CD4-positive, alpha-beta T cell (primary cell): ENCODE measurements around the gene ID4. TPM values are rescaled to one million over a fixed set of nuclear protein-coding genes. Genes with fewer than 3 reads are reported as not detected.

Experiments
- ATAC-seq: fragments of 200-7000 bp; cut with Tn5 transposase; one replicate; pipeline ENCODE4 v1.10.0; 2022; ENCODE audit warnings: mild to moderate bottlenecking; ENCODE audit not compliant: poor library complexity
- CTCF ChIA-PET: fragments of 350-600 bp; sonication (Branson Sonifier 250); formaldehyde crosslinking; loops from one replicate; lab custom pipeline; 2021; ENCODE audit warnings: antibody characterized with exemption, inconsistent platforms; lab: Charles Lee
- POLR2A ChIA-PET: fragments of 350-600 bp; sonication (Branson Sonifier 250); formaldehyde crosslinking; loops from one replicate; lab custom pipeline; 2021; ENCODE audit warnings: antibody characterized with exemption, inconsistent platforms; lab: Charles Lee
- DNase-seq, 14 experiments: peaks; one replicate each; pipeline ENCODE4 v3.0.0-alpha.2; 2013 to 2020; ENCODE audit warnings: mixed read lengths in 2 of 14
- H3K27ac ChIP-seq, 2 donors: one replicate each; pipeline versions ENCODE4 v1.5.1 to v1.7.0; 2013; ENCODE audit warnings: low read length in 2 of 2, low read depth in 1 of 2, mild to moderate bottlenecking in 1 of 2
- H3K27me3 ChIP-seq, 2 experiments: 1 replicate in 1 of 2; 2 replicates in 1 of 2; pipeline versions ENCODE4 v1.6.1 to v1.7.0; 2013; ENCODE audit warnings: low read length in 2 of 2, control low read depth in 1 of 2, mild to moderate bottlenecking in 1 of 2, moderate library complexity in 1 of 2; ENCODE audit not compliant: insufficient read depth in 2 of 2, control insufficient read depth in 1 of 2
- H3K36me3 ChIP-seq: one replicate; pipeline ENCODE4 v1.6.1; 2013; ENCODE audit warnings: low read length, control low read depth; ENCODE audit not compliant: insufficient read depth
- H3K4me1 ChIP-seq: one replicate; pipeline ENCODE4 v1.6.1; 2013; ENCODE audit warnings: low read length, control low read depth; ENCODE audit not compliant: insufficient read depth
- H3K4me3 ChIP-seq: one replicate; pipeline ENCODE4 v1.5.1; 2013; ENCODE audit warnings: mild to moderate bottlenecking, low read length, moderate library complexity
- H3K9me3 ChIP-seq, 2 experiments: 1 replicate in 1 of 2; 2 replicates in 1 of 2; pipeline versions ENCODE4 v1.6.1 to v1.7.0; 2013; ENCODE audit warnings: low read length in 2 of 2, mild to moderate bottlenecking in 2 of 2, control low read depth in 1 of 2, moderate library complexity in 1 of 2; ENCODE audit not compliant: control insufficient read depth in 1 of 2, insufficient read depth in 1 of 2
- H3K27ac Mint-ChIP-seq: one replicate; pipeline ENCODE4 v1.8.0; 2020; ENCODE audit warnings: mixed read lengths
- H3K27me3 Mint-ChIP-seq: one replicate; pipeline ENCODE4 v1.8.0; 2021; ENCODE audit warnings: mixed read lengths
- H3K36me3 Mint-ChIP-seq: one replicate; pipeline ENCODE4 v1.8.0; 2021; ENCODE audit warnings: low read depth, mixed read lengths
- H3K4me1 Mint-ChIP-seq: one replicate; pipeline ENCODE4 v1.8.0; 2021; ENCODE audit warnings: low read depth, mixed read lengths
- H3K4me3 Mint-ChIP-seq: one replicate; pipeline ENCODE4 v1.8.0; 2020; ENCODE audit warnings: mild to moderate bottlenecking, mixed read lengths
- H3K9me3 Mint-ChIP-seq: one replicate; pipeline ENCODE4 v1.8.0; 2020; ENCODE audit warnings: mixed read lengths
- intact Hi-C, 2 experiments: fragments of 100-400 bp; cut with DNase I in 1 of 2; cut with micrococcal nuclease in 1 of 2; formaldehyde crosslinking; loops; one replicate each; pipeline versions ENCODE4 v1.15.1 to v1.9.0; 2023 to 2025; cut with DNase I, micrococcal nuclease
- total RNA-seq, 174 experiments: library from RNA in 2 of 174; stranded (reverse) in 2 of 174; gene quantifications; one replicate each; pipeline ENCODE4 v1.2.3 and lab custom pipeline; 2021 to 2026
- TF ChIP-seq, protein P1 (sequence below): fragments of 200-600 bp; IDR thresholded peaks from one replicate; pipeline ENCODE4 v1.8.0; 2022; ENCODE audit warnings: antibody characterized with exemption, mild to moderate bottlenecking

ID4 gene
- total RNA-seq, 2 experiments from 2014 or later, result not detected

DNA sequence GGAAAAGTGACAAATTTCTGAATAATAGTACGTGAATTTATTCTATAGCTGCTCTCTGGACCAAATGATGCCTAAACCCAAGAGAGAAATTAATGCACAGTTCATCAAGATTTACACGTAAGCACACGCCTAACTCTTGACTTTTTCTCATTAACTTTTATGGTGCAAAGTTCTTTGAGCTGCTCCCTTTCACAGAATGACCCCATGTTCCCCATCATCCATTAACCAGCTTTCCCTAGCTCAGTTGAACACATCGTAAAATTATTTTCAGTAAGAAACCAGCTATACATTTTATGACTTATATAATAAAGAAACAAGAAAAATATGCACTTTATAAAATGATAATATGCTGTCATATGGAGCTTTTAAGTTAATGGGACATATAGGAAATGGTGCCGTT lies 54.3 kb downstream of the ID4 start:
- no peaks in the 10 kb centered on the region for H3K36me3 ChIP-seq
- H3K36me3 Mint-ChIP-seq, result no peaks in the 10 kb centered on the region
- H3K9me3 ChIP-seq, result peaks cover 5 to 11% of the 10 kb centered on the region in 2 experiments
- H3K4me3 Mint-ChIP-seq, result no peak overlapping the region
- peaks cover 8% of the 10 kb centered on the region for H3K9me3 Mint-ChIP-seq
- no peak overlapping the region for H3K27ac ChIP-seq
- ATAC-seq (no peak), DNase-seq (no peak)
- TF ChIP-seq, protein P1, sequence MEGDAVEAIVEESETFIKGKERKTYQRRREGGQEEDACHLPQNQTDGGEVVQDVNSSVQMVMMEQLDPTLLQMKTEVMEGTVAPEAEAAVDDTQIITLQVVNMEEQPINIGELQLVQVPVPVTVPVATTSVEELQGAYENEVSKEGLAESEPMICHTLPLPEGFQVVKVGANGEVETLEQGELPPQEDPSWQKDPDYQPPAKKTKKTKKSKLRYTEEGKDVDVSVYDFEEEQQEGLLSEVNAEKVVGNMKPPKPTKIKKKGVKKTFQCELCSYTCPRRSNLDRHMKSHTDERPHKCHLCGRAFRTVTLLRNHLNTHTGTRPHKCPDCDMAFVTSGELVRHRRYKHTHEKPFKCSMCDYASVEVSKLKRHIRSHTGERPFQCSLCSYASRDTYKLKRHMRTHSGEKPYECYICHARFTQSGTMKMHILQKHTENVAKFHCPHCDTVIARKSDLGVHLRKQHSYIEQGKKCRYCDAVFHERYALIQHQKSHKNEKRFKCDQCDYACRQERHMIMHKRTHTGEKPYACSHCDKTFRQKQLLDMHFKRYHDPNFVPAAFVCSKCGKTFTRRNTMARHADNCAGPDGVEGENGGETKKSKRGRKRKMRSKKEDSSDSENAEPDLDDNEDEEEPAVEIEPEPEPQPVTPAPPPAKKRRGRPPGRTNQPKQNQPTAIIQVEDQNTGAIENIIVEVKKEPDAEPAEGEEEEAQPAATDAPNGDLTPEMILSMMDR, result no peak
- ChIA-PET CTCF (no interaction called here), POLR2A (no interaction called here)
- H3K4me1 ChIP-seq, result no peaks in the 10 kb centered on the region
- H3K27ac Mint-ChIP-seq, result no peak overlapping the region
- H3K27me3 Mint-ChIP-seq, result peaks cover 4% of the 10 kb centered on the region
- H3K27me3 ChIP-seq, result no peaks in the 10 kb centered on the region
- intact Hi-C loops, result no loop called here
- H3K4me3 ChIP-seq, result no peak overlapping the region
- H3K4me1 Mint-ChIP-seq, result no peaks in the 10 kb centered on the region
